HL-60/S4 treated with phorbol 12-myristate 13-acetate at 8.2 ng/mL for 4 days and 3 days (cell line): ENCODE results near the gene TMEM244.
"Not testable (repeated sequence)": the region's sequence is repeated elsewhere in the genome, so short reads cannot be mapped to it uniquely, and the experiment has no call there.

Source experiments
- in situ Hi-C: fragments of 300-500 bp; cut with MboI; formaldehyde crosslinking; loops from 2 replicates; pipeline ENCODE4 v1.15.0; 2022; ENCODE audit warnings: low sequenced_read_pairs

The TMEM244 gene

GRCh38 chr6:129871221-129871620, 10.1 kb upstream of the TMEM244 start:
- in situ Hi-C loops = no loop called here

- in situ Hi-C loops = no loop called here
These were observed 6.3 kb upstream of the TMEM244 start for GRCh38 chr6:129867403-129867802.

DNA sequence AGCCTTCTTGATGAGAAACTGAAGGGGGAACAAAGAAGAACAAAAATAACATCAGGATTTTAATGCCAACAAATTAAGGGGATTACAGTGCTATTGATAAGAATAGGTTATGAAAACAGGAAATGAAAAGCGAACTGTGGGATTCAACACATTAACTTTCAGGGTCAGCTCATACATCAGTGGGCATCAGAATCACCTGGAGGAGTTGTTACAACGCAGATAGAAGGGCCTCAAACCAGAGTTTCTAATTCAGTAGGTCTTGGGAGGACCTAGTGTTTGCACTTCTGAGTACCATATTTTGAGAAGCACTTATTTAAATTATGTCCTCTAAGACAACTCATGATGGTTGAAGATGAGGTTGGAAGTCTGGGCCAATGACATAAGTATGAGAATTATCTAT, 5.6 kb upstream of the TMEM244 start:
- in situ Hi-C loops = no loop called here

DNA sequence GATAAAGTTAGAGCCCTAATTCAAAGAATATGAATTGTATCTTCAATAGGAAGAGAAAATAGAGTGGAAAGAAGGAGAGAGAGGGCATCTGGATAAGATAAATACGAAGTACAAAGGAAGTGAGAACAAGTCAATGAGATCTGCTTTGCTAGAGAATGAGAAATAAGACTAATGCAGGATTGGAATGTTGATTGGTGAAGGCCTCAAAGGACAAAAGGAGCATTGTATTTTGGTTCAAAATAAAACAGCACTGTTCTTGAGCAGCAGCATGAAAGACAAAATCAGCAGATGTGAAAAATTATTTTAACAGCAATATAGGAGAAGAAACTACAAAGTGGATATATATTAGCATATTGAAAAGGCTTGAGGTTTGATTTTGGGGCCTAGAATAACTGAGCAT, 5.1 kb upstream of the TMEM244 start:
- in situ Hi-C loops = no loop called here

DNA sequence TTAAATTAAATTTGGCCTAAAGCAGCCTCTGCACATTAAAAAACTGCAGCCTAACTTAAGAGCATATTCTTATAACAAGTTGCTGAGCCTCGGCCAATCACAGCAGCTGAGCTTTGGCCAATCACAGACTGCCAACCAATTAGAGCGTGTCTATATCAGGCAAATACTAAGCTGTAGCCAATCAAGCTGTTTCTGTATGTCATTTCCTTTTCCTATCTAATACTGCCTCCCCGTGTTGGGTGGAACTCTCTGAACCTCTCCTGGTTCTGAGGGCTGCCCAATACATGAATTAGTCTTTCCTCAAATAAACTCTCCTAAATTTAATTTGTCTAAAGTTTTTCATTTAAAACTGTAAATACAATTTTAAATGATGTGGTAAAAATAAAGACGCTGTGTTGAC, 3.9 kb upstream of the TMEM244 start:
- in situ Hi-C loops = no loop called here

DNA sequence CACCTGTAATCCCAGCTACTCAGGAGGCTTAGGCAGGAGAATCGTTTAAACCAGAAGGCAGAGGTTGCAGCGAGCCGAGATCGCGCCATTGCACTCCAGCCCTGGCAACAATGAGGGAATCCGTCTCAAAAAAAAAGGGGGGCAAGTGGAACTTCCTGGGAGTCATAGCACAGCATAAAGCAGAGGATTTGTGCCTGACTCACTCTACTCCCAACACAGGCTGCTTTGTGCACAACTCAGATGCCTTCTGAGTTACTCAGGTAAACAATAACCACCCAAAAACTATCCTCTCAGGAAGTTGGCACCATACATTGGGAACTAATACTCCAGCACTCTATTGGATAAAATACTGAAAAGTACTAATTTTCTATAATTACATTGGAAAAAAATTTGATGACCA, 2.5 kb upstream of the TMEM244 start:
- in situ Hi-C loops = no loop called here

- in situ Hi-C loops = no loop called here
These were observed 1.6 kb downstream of the TMEM244 start for GRCh38 chr6:129859524-129859923.

GRCh38 chr6:129857838-129858237, 3.3 kb downstream of the TMEM244 start:
- in situ Hi-C loops = no loop called here

GRCh38 chr6:129853996-129854711, 7.0 kb downstream of the TMEM244 start:
- in situ Hi-C loops = no loop called here

GRCh38 chr6:129852257-129852858, 8.8 kb downstream of the TMEM244 start:
- in situ Hi-C loops = no loop called here

DNA sequence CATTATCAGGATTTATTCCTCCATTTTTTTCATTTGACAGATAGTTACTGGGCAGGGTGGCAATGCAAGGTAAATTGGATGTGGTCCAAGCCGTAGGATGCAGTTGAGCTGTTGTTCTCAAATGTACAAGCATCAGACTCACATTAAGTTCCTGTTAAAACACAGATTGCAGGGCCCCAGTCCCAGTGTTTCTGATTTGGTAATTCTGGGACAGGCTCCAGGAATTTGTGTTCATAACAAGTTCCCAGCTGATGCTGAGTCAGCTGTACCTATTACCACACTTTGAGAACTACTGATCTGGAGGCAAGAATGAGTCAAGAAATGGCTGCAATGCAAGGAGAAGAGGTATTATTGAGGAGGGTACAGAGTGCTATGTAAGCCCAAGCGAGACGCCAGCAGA, 11.7 kb downstream of the TMEM244 start:
- in situ Hi-C loops = no loop called here

GRCh38 chr6:129846761-129847160, 14.4 kb downstream of the TMEM244 start:
- in situ Hi-C loops = no loop called here

DNA sequence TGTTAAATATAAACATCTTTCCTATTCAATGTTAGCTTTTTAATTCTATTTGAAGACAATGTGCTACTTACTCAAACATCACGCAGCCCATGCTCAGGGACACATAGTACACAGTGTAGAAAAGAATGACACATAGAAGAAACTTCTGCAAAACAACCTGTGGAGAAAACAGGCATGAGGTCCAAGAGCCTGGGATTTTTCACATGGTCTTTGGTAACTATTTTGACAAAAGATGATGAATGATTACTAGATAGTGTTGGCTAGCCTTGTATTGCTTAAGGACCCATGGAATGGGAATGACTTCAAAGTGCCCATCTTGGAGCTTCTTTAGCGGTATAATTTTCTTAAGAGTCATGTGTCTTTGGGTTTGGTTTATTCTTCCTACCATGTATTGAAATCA, 15.4 kb downstream of the TMEM244 start:
- in situ Hi-C loops = no loop called here

- in situ Hi-C loops = no loop called here
These were observed 16.8 kb downstream of the TMEM244 start for GRCh38 chr6:129844118-129844891.

DNA sequence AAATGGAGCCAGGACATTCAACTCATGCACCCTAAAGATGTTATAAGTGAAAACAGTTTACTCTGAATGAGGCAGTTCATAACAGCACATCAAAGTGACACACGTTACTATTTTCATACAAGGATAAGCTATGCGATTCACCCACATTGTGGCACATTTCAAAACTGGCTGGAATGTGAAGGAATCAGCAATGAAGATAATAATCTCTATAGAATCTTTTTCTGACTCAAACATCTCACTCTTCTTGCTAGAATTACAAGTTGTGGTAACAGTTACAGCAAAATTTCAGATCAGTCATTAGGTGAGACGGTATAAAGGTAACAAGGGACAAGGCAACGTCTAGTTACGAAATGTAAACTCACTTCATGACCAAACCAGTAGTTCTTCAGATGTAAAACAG, 17.5 kb downstream of the TMEM244 start:
- in situ Hi-C loops = no loop called here

DNA sequence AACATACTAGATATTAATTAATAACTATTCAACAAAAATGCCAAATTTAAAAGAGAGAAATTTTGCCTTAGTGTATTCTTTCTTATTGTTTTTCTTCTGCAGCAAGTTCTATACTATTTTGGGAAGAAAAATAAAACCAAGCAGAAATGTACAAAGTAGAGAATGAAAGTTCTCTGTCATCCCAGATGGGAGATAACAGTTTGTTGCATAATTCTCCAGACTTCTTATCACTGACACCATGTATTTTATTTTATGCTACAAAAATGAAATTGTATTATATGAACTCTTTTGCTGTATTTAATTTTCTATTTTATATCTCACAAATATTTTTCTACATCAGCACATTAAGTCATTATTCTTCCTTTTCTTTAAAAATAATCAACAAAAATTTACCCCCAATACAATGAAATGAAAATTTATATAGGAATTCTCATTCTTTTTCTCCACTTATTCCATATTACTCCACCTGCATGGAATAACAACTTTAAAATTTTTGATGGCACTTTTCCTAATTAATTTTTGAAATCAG, 18.2 kb downstream of the TMEM244 start:
- in situ Hi-C loops = no loop called here

GRCh38 chr6:129842137-129842536, 19.0 kb downstream of the TMEM244 start:
- in situ Hi-C loops = no loop called here

DNA sequence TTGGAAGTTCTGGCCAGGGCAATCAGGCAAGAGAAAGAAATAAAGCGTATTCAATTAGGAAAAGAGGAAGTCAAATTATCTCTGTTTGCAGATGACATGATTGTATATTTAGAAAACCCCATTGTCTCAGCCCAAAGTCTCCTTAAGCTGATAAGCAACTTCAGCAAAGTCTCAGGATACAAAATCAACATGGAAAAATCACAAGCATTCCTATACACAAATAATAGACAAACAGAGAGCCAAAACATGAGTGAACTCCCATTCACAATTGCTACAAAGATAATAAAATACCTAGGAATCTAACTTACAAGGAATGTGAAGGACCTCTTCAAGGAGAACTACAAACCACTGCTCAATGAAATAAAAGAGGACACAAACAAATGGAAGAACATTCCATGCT, 21.6 kb downstream of the TMEM244 start:
- in situ Hi-C loops = not testable (repeated sequence)

DNA sequence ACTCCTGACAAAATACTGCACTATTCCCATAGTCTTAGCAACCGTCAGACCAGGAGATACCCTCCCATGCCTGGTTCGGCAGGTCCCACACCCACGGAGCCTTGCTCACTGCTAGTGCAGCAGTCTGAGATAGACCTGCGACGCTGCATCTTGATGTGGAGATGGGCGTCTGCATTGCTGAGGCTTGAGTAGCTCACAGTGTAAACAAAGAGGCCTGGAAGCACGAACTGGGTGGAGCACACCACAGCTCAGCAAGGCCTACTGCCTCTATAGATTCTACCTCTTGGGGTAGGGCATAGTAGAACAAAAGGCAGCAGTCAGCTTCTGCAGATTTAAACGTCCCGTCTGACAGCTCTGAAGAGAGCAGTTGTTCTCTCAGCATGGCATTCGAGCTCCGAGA, 25.4 kb downstream of the TMEM244 start:
- in situ Hi-C loops = no loop called here

- in situ Hi-C loops = no loop called here
These were observed 28.8 kb downstream of the TMEM244 start for GRCh38 chr6:129832299-129832698.

DNA sequence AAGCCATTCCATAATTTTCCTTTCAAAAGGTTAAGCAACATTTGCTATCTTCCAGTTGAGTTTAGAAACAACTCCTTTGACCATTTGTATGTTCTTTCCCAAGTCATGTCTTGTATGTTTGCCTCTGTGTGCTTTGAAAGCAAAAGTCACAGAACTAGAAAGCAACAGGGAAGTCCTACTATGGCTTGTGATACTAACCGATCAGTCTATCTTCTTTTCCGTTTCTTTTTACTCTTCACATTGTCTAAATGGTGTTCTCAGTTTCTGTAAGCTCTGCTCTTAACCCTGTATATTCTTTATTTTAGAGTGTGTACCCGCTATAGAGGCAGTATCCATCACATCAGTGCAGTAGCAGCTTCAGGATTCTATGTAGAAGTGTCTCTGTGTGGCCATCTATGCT, 32.9 kb downstream of the TMEM244 start:
- in situ Hi-C loops = no loop called here

- in situ Hi-C loops = no loop called here
These were observed 42.9 kb downstream of the TMEM244 start for GRCh38 chr6:129818251-129818650.
